K562 (cell line): ENCODE measurements around the gene HOTAIR. TPM values are rescaled to one million over a fixed set of nuclear protein-coding genes. Genes with fewer than 3 reads are reported as not detected.

ENCODE experiments used
- CBX3 ChIP-seq, 2 experiments: IDR thresholded peaks; 1 replicate in 1 of 2; 2 replicates in 1 of 2; pipeline ENCODE4 v1.6.1; 2012; ENCODE audit warnings: inconsistent platforms in 2 of 2, low read length in 2 of 2, borderline replicate concordance in 1 of 2, control low read depth in 1 of 2
- CBX8 ChIP-seq: fragments of 200-600 bp; sonication (generic); IDR thresholded peaks from 2 replicates; pipeline ENCODE4 v1.6.1; 2012; ENCODE audit warnings: borderline replicate concordance, mixed run types, low read depth, mild to moderate bottlenecking, moderate library complexity, mixed read lengths, low read length, control low read depth, inconsistent platforms; ENCODE audit not compliant: poor library complexity, severe bottlenecking; ENCODE audit errors: extremely low read depth
- CREM ChIP-seq: IDR thresholded peaks from 2 replicates; pipeline ENCODE4 v1.6.1; 2014; ENCODE audit warnings: antibody characterized with exemption, low read depth
- ELF4 ChIP-seq: fragments of 450-650 bp; formaldehyde crosslinking; IDR thresholded peaks from 2 replicates; pipeline ENCODE4 v1.4.0; 2022; ENCODE audit warnings: missing genetic modification characterization
- GABPB1 ChIP-seq: sonication (generic); formaldehyde crosslinking; IDR thresholded peaks from 2 replicates; pipeline ENCODE4 v1.8.0; 2022; ENCODE audit warnings: mild to moderate bottlenecking, missing genetic modification reagents
- HES1 ChIP-seq: fragments of 450-650 bp; IDR thresholded peaks from 2 replicates; pipeline ENCODE4 v1.6.1; 2016; ENCODE audit warnings: low read depth, mild to moderate bottlenecking, moderate library complexity
- HEY1 ChIP-seq: fragments of 250-450 bp; sonication (Bioruptor Pico); IDR thresholded peaks from 2 replicates; pipeline ENCODE4 v1.5.0; 2020; ENCODE audit warnings: mild to moderate bottlenecking, moderate library complexity, borderline replicate concordance
- MAFF ChIP-seq: IDR thresholded peaks from 2 replicates; pipeline ENCODE4 v1.6.1; 2012; ENCODE audit warnings: low read length, improper control_type of control experiment
- PHTF2 ChIP-seq: fragments of 250-450 bp; sonication (Bioruptor Pico); IDR thresholded peaks from 2 replicates; pipeline ENCODE4 v1.5.0; 2021; ENCODE audit warnings: mild to moderate bottlenecking
- SMAD4 ChIP-seq: fragments of 250-450 bp; sonication (Bioruptor Pico); conservative IDR thresholded peaks from 2 replicates; pipeline ENCODE4 v1.8.0; 2021; ENCODE audit warnings: inconsistent platforms, mild to moderate bottlenecking, moderate library complexity
- ZFP36 ChIP-seq: fragments of 150-350 bp; IDR thresholded peaks from 2 replicates; pipeline ENCODE4 v1.6.1; 2018; ENCODE audit warnings: low read length, low read depth; ENCODE audit not compliant: partially characterized antibody
- ZFX ChIP-seq: sonication (generic); formaldehyde crosslinking; IDR thresholded peaks from 2 replicates; pipeline ENCODE4 v1.8.0; 2022; ENCODE audit warnings: mild to moderate bottlenecking, missing genetic modification reagents, moderate library complexity
- ZNF263 ChIP-seq: sonication (generic); formaldehyde crosslinking; IDR thresholded peaks from 2 replicates; pipeline ENCODE4 v1.8.0; 2022; ENCODE audit warnings: mild to moderate bottlenecking, missing genetic modification reagents, borderline replicate concordance
- ZNF398 ChIP-seq: fragments of 250-450 bp; sonication (Bioruptor Pico); IDR thresholded peaks from 2 replicates; pipeline ENCODE4 v1.8.0; 2021; ENCODE audit warnings: moderate library complexity, mild to moderate bottlenecking, inconsistent platforms
- ZNF830 ChIP-seq: fragments of 250-450 bp; sonication (Bioruptor Pico); IDR thresholded peaks from 2 replicates; pipeline ENCODE4 v1.5.0; 2021; ENCODE audit warnings: mild to moderate bottlenecking
- polyA plus RNA-seq, 8 experiments: library from polyadenylated mRNA; depleted of rRNA in 4 of 8; stranded (reverse) in 5 of 8; unstranded in 3 of 8; fragments of >200 nt; fragmentation: Nextera tagmentation in 2 of 8; fragmentation: Illumina TruSeq in 1 of 8; extraction: Ambion mirVana in 2 of 8; extraction: Trizol in 1 of 8; gene quantifications; 2 replicates each; pipeline versions ENCODE4 v1.2.1 to v1.2.3, GENCODE V29; 2011 to 2014; ENCODE audit warnings: inconsistent platforms in 1 of 8, missing spikeins in 1 of 8
- total RNA-seq, 7 experiments: library from RNA; depleted of rRNA in 6 of 7; stranded (reverse); fragments of >200 nt in 6 of 7; fragmentation: Illumina TruSeq in 2 of 7; extraction: Trizol in 2 of 7; gene quantifications; 2 replicates each; pipeline versions ENCODE4 v1.2.1 to v1.2.3, GENCODE V29; 2011 to 2021; ENCODE audit warnings: low replicate concordance in 1 of 7
- TF ChIP-seq, protein P1 (sequence below): sonication (generic); formaldehyde crosslinking; IDR thresholded peaks from 2 replicates; pipeline ENCODE4 v1.8.0; 2022; ENCODE audit warnings: missing genetic modification reagents, mild to moderate bottlenecking, borderline replicate concordance
- TF ChIP-seq, protein P2 (sequence below): fragments of 250-450 bp; sonication (Bioruptor Pico); IDR thresholded peaks from 2 replicates; pipeline ENCODE4 v1.5.0; 2020; ENCODE audit warnings: mild to moderate bottlenecking
- TF ChIP-seq, protein P3 (sequence below), 2 experiments: IDR thresholded peaks; 2 replicates each; pipeline ENCODE4 v1.6.1; 2011; ENCODE audit warnings: borderline replicate concordance in 1 of 2, control low read depth in 1 of 2, low read depth in 1 of 2, low read length in 1 of 2, mild to moderate bottlenecking in 1 of 2, mixed read lengths in 1 of 2, moderate library complexity in 1 of 2; ENCODE audit not compliant: insufficient read depth in 1 of 2, insufficient read length in 1 of 2, poor library complexity in 1 of 2, severe bottlenecking in 1 of 2; ENCODE audit errors: extremely low read depth in 1 of 2

HOTAIR gene
- total and polyA plus RNA-seq, 9 of the 15 experiments (the other 6 are each of a cell fraction or from before 2014, with no cell fraction given): 0.04 TPM; not detected in 8

DNA sequence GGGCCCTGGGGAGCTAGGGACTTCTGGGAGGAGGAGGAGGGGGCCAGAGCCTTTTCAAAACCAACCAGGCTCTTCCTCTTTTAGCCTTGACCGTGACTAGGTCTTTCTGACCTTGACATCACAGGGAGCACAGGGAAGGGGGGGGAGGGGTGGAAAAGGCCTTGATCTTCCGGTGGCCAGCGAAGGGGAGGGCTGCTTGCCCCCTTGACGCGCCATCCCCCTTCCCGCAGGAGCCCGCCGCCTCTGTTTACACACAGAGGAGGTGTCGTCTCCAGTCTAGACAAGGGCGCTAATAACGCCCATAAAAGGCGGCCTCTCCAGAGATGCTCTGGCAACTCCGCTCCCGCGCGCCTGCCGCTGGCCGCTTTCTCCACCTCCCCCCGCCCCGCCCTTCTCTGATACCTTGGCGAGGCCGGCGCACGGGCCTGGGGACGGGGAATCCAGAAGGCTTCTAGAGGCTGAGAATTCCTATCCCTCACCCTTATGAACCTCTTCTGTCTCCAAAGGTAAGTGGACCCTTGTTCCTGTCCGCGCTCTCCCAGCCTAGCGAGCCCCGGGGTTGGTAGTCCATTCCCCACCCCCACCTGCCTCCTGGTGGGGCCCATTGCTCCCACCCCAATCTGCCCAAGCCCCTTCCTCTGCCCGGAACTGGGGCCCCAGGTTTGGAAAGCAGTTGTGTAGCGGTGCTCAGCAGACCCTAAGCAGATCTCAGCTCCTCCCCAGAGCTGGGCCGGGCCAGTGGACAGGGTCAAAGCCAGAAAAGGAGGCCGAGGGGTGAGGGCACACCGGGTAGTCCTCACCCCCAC lies 24.9 kb downstream of the HOTAIR start (continued):
- no peak for TF ChIP-seq HES1
- TF ChIP-seq ZFP36: no peak
- TF ChIP-seq HEY1 (CRISPR knock-in tag): no peak
- TF ChIP-seq CBX8: no peak
- no peak for TF ChIP-seq CBX3 (IDR thresholded peaks at IDR 0.05; ENCODE audit: borderline replicate concordance in 1 of 2, low read length in 2 of 2)
- TF ChIP-seq PHTF2: no peak
- TF ChIP-seq MAFF: 0 out of 2 replicates have a peak, but pooled peaks have one; percentile 5
- no peak for TF ChIP-seq ZNF398 (CRISPR knock-in tag)
- TF ChIP-seq ZNF263 (CRISPR knock-in tag): peak; percentile 52; the same call in 1 of the 2 replicates
- no peak for TF ChIP-seq GABPB1 (CRISPR knock-in tag)
- TF ChIP-seq, protein P1, sequence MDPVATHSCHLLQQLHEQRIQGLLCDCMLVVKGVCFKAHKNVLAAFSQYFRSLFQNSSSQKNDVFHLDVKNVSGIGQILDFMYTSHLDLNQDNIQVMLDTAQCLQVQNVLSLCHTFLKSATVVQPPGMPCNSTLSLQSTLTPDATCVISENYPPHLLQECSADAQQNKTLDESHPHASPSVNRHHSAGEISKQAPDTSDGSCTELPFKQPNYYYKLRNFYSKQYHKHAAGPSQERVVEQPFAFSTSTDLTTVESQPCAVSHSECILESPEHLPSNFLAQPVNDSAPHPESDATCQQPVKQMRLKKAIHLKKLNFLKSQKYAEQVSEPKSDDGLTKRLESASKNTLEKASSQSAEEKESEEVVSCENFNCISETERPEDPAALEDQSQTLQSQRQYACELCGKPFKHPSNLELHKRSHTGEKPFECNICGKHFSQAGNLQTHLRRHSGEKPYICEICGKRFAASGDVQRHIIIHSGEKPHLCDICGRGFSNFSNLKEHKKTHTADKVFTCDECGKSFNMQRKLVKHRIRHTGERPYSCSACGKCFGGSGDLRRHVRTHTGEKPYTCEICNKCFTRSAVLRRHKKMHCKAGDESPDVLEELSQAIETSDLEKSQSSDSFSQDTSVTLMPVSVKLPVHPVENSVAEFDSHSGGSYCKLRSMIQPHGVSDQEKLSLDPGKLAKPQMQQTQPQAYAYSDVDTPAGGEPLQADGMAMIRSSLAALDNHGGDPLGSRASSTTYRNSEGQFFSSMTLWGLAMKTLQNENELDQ (CRISPR knock-in tag): no peak
- 0 out of 2 replicates have a peak, but pooled peaks have one; percentile 3 for TF ChIP-seq ZNF830
- TF ChIP-seq ELF4 (CRISPR knock-in tag): no peak
- TF ChIP-seq, protein P2, sequence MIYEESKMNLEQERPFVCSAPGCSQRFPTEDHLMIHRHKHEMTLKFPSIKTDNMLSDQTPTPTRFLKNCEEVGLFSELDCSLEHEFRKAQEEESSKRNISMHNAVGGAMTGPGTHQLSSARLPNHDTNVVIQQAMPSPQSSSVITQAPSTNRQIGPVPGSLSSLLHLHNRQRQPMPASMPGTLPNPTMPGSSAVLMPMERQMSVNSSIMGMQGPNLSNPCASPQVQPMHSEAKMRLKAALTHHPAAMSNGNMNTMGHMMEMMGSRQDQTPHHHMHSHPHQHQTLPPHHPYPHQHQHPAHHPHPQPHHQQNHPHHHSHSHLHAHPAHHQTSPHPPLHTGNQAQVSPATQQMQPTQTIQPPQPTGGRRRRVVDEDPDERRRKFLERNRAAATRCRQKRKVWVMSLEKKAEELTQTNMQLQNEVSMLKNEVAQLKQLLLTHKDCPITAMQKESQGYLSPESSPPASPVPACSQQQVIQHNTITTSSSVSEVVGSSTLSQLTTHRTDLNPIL (CRISPR knock-in tag): no peak
- TF ChIP-seq, protein P3, sequence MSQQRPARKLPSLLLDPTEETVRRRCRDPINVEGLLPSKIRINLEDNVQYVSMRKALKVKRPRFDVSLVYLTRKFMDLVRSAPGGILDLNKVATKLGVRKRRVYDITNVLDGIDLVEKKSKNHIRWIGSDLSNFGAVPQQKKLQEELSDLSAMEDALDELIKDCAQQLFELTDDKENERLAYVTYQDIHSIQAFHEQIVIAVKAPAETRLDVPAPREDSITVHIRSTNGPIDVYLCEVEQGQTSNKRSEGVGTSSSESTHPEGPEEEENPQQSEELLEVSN (IDR thresholded peaks at IDR 0.05; ENCODE audit: borderline replicate concordance in 1 of 2, extremely low read depth in 1 of 2, insufficient read depth in 1 of 2, insufficient read length in 1 of 2, low read depth in 1 of 2, low read length in 1 of 2, poor library complexity in 1 of 2, severe bottlenecking in 1 of 2): peak in 1 of 2 experiments; percentile 33
- peak; percentile 39; the same call in 1 of the 2 replicates for TF ChIP-seq CREM
- no peak for TF ChIP-seq ZFX (CRISPR knock-in tag)
- peak; percentile 86 for TF ChIP-seq SMAD4
